GM23338 (cell line): ENCODE results near the gene DDX46. TPM values are rescaled to one million over a fixed set of nuclear protein-coding genes. Genes with fewer than 3 reads are reported as not detected.

Experiments used
- ATAC-seq: fragments of 200-7000 bp; cut with Tn5 transposase; 3 replicates; pipeline ENCODE4 v1.9.1; 2020
- DNase-seq: peaks from one replicate; pipeline ENCODE4 v3.0.0-alpha.2; 2015; ENCODE audit warnings: low spot score
- H2AFZ ChIP-seq: fragments of 200-600 bp; sonication (generic); 2 replicates; pipeline ENCODE4 v1.8.0; 2016; ENCODE audit warnings: antibody characterized with exemption, mild to moderate bottlenecking, moderate library complexity
- H3F3A ChIP-seq: fragments of 200-600 bp; sonication (generic); replicated peaks from 2 replicates; pipeline ENCODE4 v1.8.0; 2017; ENCODE audit warnings: antibody characterized with exemption, mixed run types, low read depth
- H3K27ac ChIP-seq: fragments of 200-600 bp; sonication (generic); 2 replicates; pipeline ENCODE4 v1.6.1; 2016; ENCODE audit warnings: low read depth
- H3K27me3 ChIP-seq: fragments of 200-600 bp; sonication (generic); 2 replicates; pipeline ENCODE4 v1.8.0; 2016; ENCODE audit warnings: mild to moderate bottlenecking, mixed run types, moderate library complexity; ENCODE audit not compliant: insufficient read depth
- H3K36me3 ChIP-seq: fragments of 200-600 bp; sonication (generic); 2 replicates; pipeline ENCODE4 v1.8.0; 2016; ENCODE audit warnings: mild to moderate bottlenecking; ENCODE audit not compliant: insufficient read depth
- H3K4me1 ChIP-seq: fragments of 200-600 bp; sonication (generic); 2 replicates; pipeline ENCODE4 v1.8.0; 2016; ENCODE audit warnings: mild to moderate bottlenecking, moderate library complexity; ENCODE audit not compliant: insufficient read depth
- H3K4me2 ChIP-seq: fragments of 200-600 bp; sonication (generic); 2 replicates; pipeline ENCODE4 v1.7.1; 2017; ENCODE audit warnings: mixed run types
- H3K4me3 ChIP-seq: fragments of 200-600 bp; sonication (generic); 2 replicates; pipeline ENCODE4 v1.6.1; 2016; ENCODE audit warnings: mixed run types
- H3K79me2 ChIP-seq: fragments of 200-600 bp; sonication (generic); replicated peaks from 2 replicates; pipeline ENCODE4 v1.8.0; 2017; ENCODE audit warnings: mild to moderate bottlenecking; ENCODE audit not compliant: insufficient read depth
- H3K9me2 ChIP-seq: fragments of 200-600 bp; sonication (generic); 2 replicates; pipeline ENCODE4 v1.8.0; 2017; ENCODE audit not compliant: insufficient read depth
- H4K20me1 ChIP-seq: fragments of 200-600 bp; sonication (generic); replicated peaks from 2 replicates; pipeline ENCODE4 v1.8.0; 2017; ENCODE audit warnings: mild to moderate bottlenecking; ENCODE audit not compliant: insufficient read depth
- H3K27ac Mint-ChIP-seq: 2 replicates; pipeline ENCODE4 v1.8.0; 2020; ENCODE audit warnings: inconsistent platforms, mild to moderate bottlenecking, moderate library complexity, mixed read lengths
- H3K27me3 Mint-ChIP-seq: 3 replicates; pipeline ENCODE4 v1.8.0; 2022; ENCODE audit warnings: low read depth, mild to moderate bottlenecking, moderate library complexity, mixed read lengths, inconsistent platforms; ENCODE audit not compliant: insufficient read depth, poor library complexity
- H3K36me3 Mint-ChIP-seq: 3 replicates; pipeline ENCODE4 v1.8.0; 2021; ENCODE audit warnings: low read depth, mild to moderate bottlenecking, inconsistent platforms, moderate library complexity, mixed read lengths
- H3K4me1 Mint-ChIP-seq: 3 replicates; pipeline ENCODE4 v1.8.0; 2020; ENCODE audit warnings: mild to moderate bottlenecking, inconsistent platforms, mixed read lengths
- H3K4me3 Mint-ChIP-seq: 3 replicates; pipeline ENCODE4 v1.8.0; 2021; ENCODE audit warnings: moderate library complexity, mild to moderate bottlenecking, inconsistent platforms, mixed read lengths
- H3K9me3 Mint-ChIP-seq: 3 replicates; pipeline ENCODE4 v1.8.0; 2020; ENCODE audit warnings: moderate library complexity, mild to moderate bottlenecking, inconsistent platforms, mixed read lengths
- CREB1 ChIP-seq: fragments of 250-450 bp; sonication (Bioruptor Pico); IDR thresholded peaks from 2 replicates; pipeline ENCODE4 v1.5.0; 2020; ENCODE audit warnings: low read depth, mild to moderate bottlenecking, moderate library complexity
- CTCF ChIP-seq, 2 experiments: fragments of 200-600 bp in 1 of 2; sonication (generic) in 1 of 2; conservative IDR thresholded peaks; 2 replicates each; pipeline versions ENCODE4 v1.5.1 to v1.6.1; 2016 to 2017; ENCODE audit warnings: antibody characterized with exemption in 2 of 2, low read depth in 2 of 2, mild to moderate bottlenecking in 2 of 2, moderate library complexity in 1 of 2
- ETS1 ChIP-seq: IDR thresholded peaks from 2 replicates; pipeline ENCODE4 v1.6.1; 2016; ENCODE audit warnings: antibody characterized with exemption
- EZH2 ChIP-seq: fragments of 200-600 bp; sonication (generic); IDR thresholded peaks from one replicate; pipeline ENCODE4 v1.8.0; 2017; ENCODE audit warnings: antibody characterized with exemption, mild to moderate bottlenecking, low read depth; ENCODE audit not compliant: unreplicated experiment
- EZH2phosphoT487 ChIP-seq: fragments of 200-600 bp; sonication (generic); IDR thresholded peaks from one replicate; pipeline ENCODE4 v1.8.1; 2018; ENCODE audit warnings: antibody characterized with exemption; ENCODE audit not compliant: unreplicated experiment
- JUNB ChIP-seq: IDR thresholded peaks from one replicate; pipeline ENCODE4 v1.6.1; 2016; ENCODE audit warnings: antibody characterized with exemption; ENCODE audit not compliant: unreplicated experiment
- NANOG ChIP-seq: IDR thresholded peaks from 2 replicates; pipeline ENCODE4 v1.6.1; 2016; ENCODE audit warnings: antibody characterized with exemption, borderline replicate concordance
- POLR2AphosphoS5 ChIP-seq: IDR thresholded peaks from 2 replicates; pipeline ENCODE4 v1.6.1; 2016; ENCODE audit warnings: antibody characterized with exemption, low read depth
- REST ChIP-seq: IDR thresholded peaks from one replicate; pipeline ENCODE4 v1.6.1; 2018; ENCODE audit warnings: antibody characterized with exemption; ENCODE audit not compliant: unreplicated experiment
- STAT1 ChIP-seq: IDR thresholded peaks from one replicate; pipeline ENCODE4 v1.6.1; 2016; ENCODE audit warnings: antibody characterized with exemption; ENCODE audit not compliant: unreplicated experiment
- ZNF114 ChIP-seq: fragments of 250-450 bp; sonication (Bioruptor Pico); IDR thresholded peaks from 2 replicates; pipeline ENCODE4 v1.5.0; 2020; ENCODE audit warnings: mild to moderate bottlenecking, moderate library complexity
- ZNF331 ChIP-seq: fragments of 250-450 bp; sonication (Bioruptor Pico); IDR thresholded peaks from 2 replicates; pipeline ENCODE4 v1.5.0; 2020; ENCODE audit warnings: low read depth, mild to moderate bottlenecking, moderate library complexity
- ZNF462 ChIP-seq: fragments of 250-450 bp; sonication (Bioruptor Pico); IDR thresholded peaks from 2 replicates; pipeline ENCODE4 v1.5.0; 2020; ENCODE audit warnings: mild to moderate bottlenecking, moderate library complexity
- polyA plus RNA-seq: library from polyadenylated mRNA; unstranded; fragments of >200 nt; fragmentation: Nextera tagmentation; extraction: Ambion mirVana; gene quantifications from 2 replicates; pipeline ENCODE4 v1.2.1, GENCODE V29; 2016
- total RNA-seq: library from RNA; depleted of rRNA; stranded (reverse); fragments of >200 nt; shearing (Covaris generic); gene quantifications from 2 replicates; pipeline ENCODE4 v1.2.3, GENCODE V29; 2014

DDX46 gene
- total and polyA plus RNA-seq, 2 experiments from 2014 or later = 85.6 to 91.4 TPM

GRCh38 chr5:134877159-134877558, 118.6 kb downstream of the DDX46 start:
- Histone ChIP-seq H3F3A (0 out of 2 replicates have a peak, but pooled peaks cover 6% of the 10 kb centered on the region), H2AFZ (no peak overlapping the region), H3K4me1 (peaks cover 14% of the 10 kb centered on the region; the same call in 1 of the 2 replicates), H3K27me3 (no peaks in the 10 kb centered on the region), H3K9me2 (no peaks in the 10 kb centered on the region), H3K4me2 (no peak overlapping the region), H4K20me1 (no peaks in the 10 kb centered on the region), H3K4me3 (no peak overlapping the region), H3K36me3 (no peaks in the 10 kb centered on the region), H3K27ac (no peak overlapping the region), H3K79me2 (peaks cover 27% of the 10 kb centered on the region)
- peaks cover 2% of the 10 kb centered on the region for H3K36me3 Mint-ChIP-seq
- ATAC-seq (no peak), DNase-seq (no peak)
- H3K27ac Mint-ChIP-seq = peak overlapping the region; percentile 2; the same call in 1 of the 2 replicates
- no peak overlapping the region for H3K4me3 Mint-ChIP-seq
- no peak for TF ChIP-seq EZH2phosphoT487
- no peak for TF ChIP-seq CREB1
- no peak for TF ChIP-seq ZNF462 (CRISPR knock-in tag)
- TF ChIP-seq CTCF (conservative IDR thresholded peaks at IDR 0.05; ENCODE audit: low read depth in 2 of 2) = no peak
- no peak for TF ChIP-seq NANOG
- no peak for TF ChIP-seq ZNF331 (CRISPR knock-in tag)
- TF ChIP-seq REST = no peak
- TF ChIP-seq POLR2AphosphoS5 = no peak
- no peak for TF ChIP-seq ZNF114
- TF ChIP-seq JUNB = no peak
- TF ChIP-seq EZH2 = no peak
- TF ChIP-seq ETS1 = no peak
- no peak for TF ChIP-seq STAT1
- H3K4me1 Mint-ChIP-seq = peaks cover 15% of the 10 kb centered on the region
- no peaks in the 10 kb centered on the region for H3K9me3 Mint-ChIP-seq
- H3K27me3 Mint-ChIP-seq = peaks cover 9% of the 10 kb centered on the region
